Endothelial cell of umbilical vein (primary cell): ENCODE results near the gene PTGDS. TPM values are rescaled to one million over a fixed set of nuclear protein-coding genes. Genes with fewer than 3 reads are reported as not detected.

Experiments used
- BruUV-seq: library from RNA; stranded (reverse); fragments of 400-500 nt; replicated peaks from 2 replicates; lab custom pipeline; 2021; lab: Mats Ljungman, UMichigan
- CTCF ChIA-PET: fragments of 300-600, 350-600 bp; sonication (Branson Sonifier 250); formaldehyde crosslinking; loops from one replicate; lab custom pipeline; 2021; ENCODE audit warnings: antibody characterized with exemption, inconsistent platforms; lab: Charles Lee
- POLR2A ChIA-PET: fragments of 300-600, 350-600 bp; sonication (Branson Sonifier 250); formaldehyde crosslinking; loops from one replicate; lab custom pipeline; 2021; ENCODE audit warnings: antibody characterized with exemption, inconsistent platforms; lab: Charles Lee
- DNase-seq: peaks from one replicate; pipeline ENCODE4 v3.0.0-alpha.2; 2011; ENCODE audit warnings: low read depth, low spot score
- FAIRE-seq: peaks from 2 replicates; lab custom pipeline; 2011; peaks lifted over from hg19 to GRCh38; lab: Jason Lieb, UNC
- H2AFZ ChIP-seq: 2 replicates; pipeline ENCODE4 v1.6.0; 2012; ENCODE audit warnings: low read depth, low read length, control low read depth, inconsistent platforms
- H3K27ac ChIP-seq: 2 replicates; pipeline ENCODE4 v1.5.1; 2011; ENCODE audit warnings: low read depth, mild to moderate bottlenecking, control low read depth, low read length, moderate library complexity; ENCODE audit not compliant: insufficient read depth
- H3K27me3 ChIP-seq, 2 experiments: 2 replicates each; pipeline versions ENCODE4 v1.6.0 to v1.6.1; 2011; ENCODE audit warnings: low read length in 2 of 2, mixed read lengths in 1 of 2; ENCODE audit not compliant: control insufficient read depth in 2 of 2, insufficient read depth in 2 of 2
- H3K36me3 ChIP-seq, 2 experiments: 2 replicates in 1 of 2; 3 replicates in 1 of 2; pipeline ENCODE4 v1.5.1; 2011; ENCODE audit warnings: low read length in 2 of 2, mild to moderate bottlenecking in 1 of 2, moderate library complexity in 1 of 2; ENCODE audit not compliant: control insufficient read depth in 2 of 2, insufficient read depth in 2 of 2; ENCODE audit errors: extremely low read depth in 1 of 2
- H3K4me1 ChIP-seq: 3 replicates; pipeline ENCODE4 v1.5.1; 2011; ENCODE audit warnings: mild to moderate bottlenecking, low read length; ENCODE audit not compliant: control insufficient read depth, insufficient read depth; ENCODE audit errors: extremely low read depth
- H3K4me2 ChIP-seq: 2 replicates; pipeline ENCODE4 v1.6.1; 2011; ENCODE audit warnings: low read length, control low read depth, mixed read lengths; ENCODE audit not compliant: insufficient read depth
- H3K4me3 ChIP-seq, 3 experiments: fragments of 200-600 bp in 1 of 3; sonication (generic), shearing (Covaris generic) in 1 of 3; replicated peaks in 1 of 3; 2 replicates each; pipeline ENCODE4 v1.5.1; 2011 to 2016; ENCODE audit warnings: control low read depth in 3 of 3, low read length in 3 of 3, mild to moderate bottlenecking in 2 of 3, inconsistent platforms in 1 of 3, low read depth in 1 of 3, moderate library complexity in 1 of 3; ENCODE audit not compliant: insufficient read depth in 1 of 3
- H3K79me2 ChIP-seq: 2 replicates; pipeline ENCODE4 v1.6.0; 2012; ENCODE audit warnings: low read length, inconsistent platforms; ENCODE audit not compliant: control insufficient read depth, insufficient read depth
- H3K9ac ChIP-seq: replicated peaks from 2 replicates; pipeline ENCODE3; 2011; ENCODE audit warnings: low read length, control low read depth; ENCODE audit not compliant: insufficient read depth; ENCODE audit errors: extremely low read depth
- H3K9me1 ChIP-seq: replicated peaks from 3 replicates; pipeline ENCODE4 v1.6.0; 2011; ENCODE audit warnings: mild to moderate bottlenecking, low read length; ENCODE audit not compliant: control insufficient read depth, insufficient read depth; ENCODE audit errors: extremely low read depth
- H3K9me3 ChIP-seq: replicated peaks from 2 replicates; pipeline ENCODE4 v1.5.1; 2012; ENCODE audit warnings: low read length, inconsistent platforms; ENCODE audit not compliant: control insufficient read depth, insufficient read depth
- H4K20me1 ChIP-seq: replicated peaks from 2 replicates; pipeline ENCODE3; 2011; ENCODE audit warnings: mild to moderate bottlenecking, low read length; ENCODE audit not compliant: control insufficient read depth, insufficient read depth; ENCODE audit errors: extremely low read depth
- EZH2 ChIP-seq: IDR thresholded peaks from 2 replicates; pipeline ENCODE4 v1.6.1; 2012; ENCODE audit warnings: borderline replicate concordance, low read depth, mild to moderate bottlenecking, moderate library complexity, low read length, inconsistent platforms; ENCODE audit not compliant: severe bottlenecking
- FOS ChIP-seq: IDR thresholded peaks from 2 replicates; pipeline ENCODE4 v1.6.1; 2011; ENCODE audit warnings: mild to moderate bottlenecking, low read length, moderate library complexity, borderline replicate concordance; ENCODE audit not compliant: insufficient read depth
- GATA2 ChIP-seq: IDR thresholded peaks from 2 replicates; pipeline ENCODE4 v1.7.0; 2011; ENCODE audit warnings: low read depth, mild to moderate bottlenecking, moderate library complexity, mixed read lengths, low read length; ENCODE audit not compliant: insufficient read length, insufficient read depth
- JUN ChIP-seq: IDR thresholded peaks from 2 replicates; pipeline ENCODE4 v1.6.1; 2011; ENCODE audit warnings: borderline replicate concordance, low read depth; ENCODE audit not compliant: insufficient read length, insufficient read depth
- MYC ChIP-seq: IDR thresholded peaks from one replicate; pipeline ENCODE4 v1.6.1; 2011; ENCODE audit warnings: mild to moderate bottlenecking, low read depth, low read length
- POLR2A ChIP-seq: IDR thresholded peaks from 2 replicates; pipeline ENCODE4 v1.6.1; 2012; ENCODE audit warnings: low read depth, mild to moderate bottlenecking, control low read depth, low read length
- POLR2AphosphoS5 ChIP-seq: IDR thresholded peaks from 2 replicates; pipeline ENCODE4 v1.6.1; 2012; ENCODE audit warnings: low read depth, mild to moderate bottlenecking, control low read depth, low read length, moderate library complexity; ENCODE audit not compliant: insufficient read depth
- dilution Hi-C: fragments of 300-500 bp; cut with MboI; formaldehyde crosslinking; loops from one replicate; pipeline ENCODE4 v1.15.0; 2019; ENCODE audit warnings: low sequenced_read_pairs; ENCODE audit not compliant: extremely low pct_ligation_motif_present
- intact Hi-C: fragments of 100-400 bp; cut with micrococcal nuclease; formaldehyde crosslinking; loops from one replicate; pipeline ENCODE4 v1.10.0; 2022
- polyA plus RNA-seq, 4 experiments: library from polyadenylated mRNA; depleted of rRNA in 3 of 4; stranded (reverse) in 3 of 4; unstranded in 1 of 4; fragments of >200 nt; gene quantifications; 2 replicates each; pipeline versions ENCODE4 v1.2.1 to v1.2.3, GENCODE V29; 2011 to 2012; ENCODE audit warnings: missing spikeins in 1 of 4
- total RNA-seq: library from RNA; stranded (reverse); gene quantifications from 2 replicates; pipeline ENCODE4 v1.2.3, GENCODE V29; 2021
- TF ChIP-seq, protein P1 (sequence below): IDR thresholded peaks from 2 replicates; pipeline ENCODE4 v1.6.1; 2011; ENCODE audit not compliant: insufficient read depth, insufficient read length
- TF ChIP-seq, protein P2 (sequence below), 2 donors: IDR thresholded peaks; 1 replicate in 1 of 2; 2 replicates in 1 of 2; pipeline ENCODE4 v1.5.1; 2011; ENCODE audit warnings: low read length in 2 of 2, mild to moderate bottlenecking in 2 of 2, moderate library complexity in 2 of 2, control low read depth in 1 of 2, inconsistent platforms in 1 of 2, low read depth in 1 of 2; ENCODE audit not compliant: insufficient read depth in 1 of 2; ENCODE audit errors: extremely low read depth in 1 of 2

Gene PTGDS
- total and polyA plus RNA-seq, 2 donors (not counting 3 experiments of a cell fraction or from before 2014, with no cell fraction given) = not detected

DNA sequence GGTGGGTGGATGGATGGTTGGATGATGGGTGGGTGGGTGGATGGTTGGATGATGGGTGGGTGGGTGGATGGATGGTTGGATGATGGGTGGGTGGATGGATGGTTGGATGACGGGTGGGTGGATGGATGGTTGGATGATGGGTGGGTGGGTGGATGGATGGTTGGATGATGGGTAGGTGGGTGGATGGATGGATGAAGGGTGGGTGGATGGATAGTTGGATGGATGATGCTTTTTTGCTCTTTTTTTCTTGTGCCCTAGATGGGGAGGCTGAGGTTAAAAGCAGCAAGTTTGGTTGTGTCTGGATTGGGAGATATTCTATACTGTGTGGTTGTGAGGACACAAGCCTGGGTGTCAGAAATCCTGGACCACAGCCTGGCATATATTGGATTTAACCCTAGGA, 19.8 kb upstream of the PTGDS start:
- intact Hi-C loops (no loop called here), dilution Hi-C loops (no loop called here)
- H3K4me1 ChIP-seq = no peaks in the 10 kb centered on the region
- FAIRE-seq = no peak
- no peak for TF ChIP-seq MYC
- no peak for TF ChIP-seq FOS
- TF ChIP-seq GATA2 = no peak
- no peak for TF ChIP-seq POLR2A
- TF ChIP-seq POLR2AphosphoS5 = no peak
- no peak for TF ChIP-seq JUN
- no peak for TF ChIP-seq EZH2
- TF ChIP-seq, protein P1, sequence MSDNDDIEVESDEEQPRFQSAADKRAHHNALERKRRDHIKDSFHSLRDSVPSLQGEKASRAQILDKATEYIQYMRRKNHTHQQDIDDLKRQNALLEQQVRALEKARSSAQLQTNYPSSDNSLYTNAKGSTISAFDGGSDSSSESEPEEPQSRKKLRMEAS = no peak
- TF ChIP-seq, protein P2, sequence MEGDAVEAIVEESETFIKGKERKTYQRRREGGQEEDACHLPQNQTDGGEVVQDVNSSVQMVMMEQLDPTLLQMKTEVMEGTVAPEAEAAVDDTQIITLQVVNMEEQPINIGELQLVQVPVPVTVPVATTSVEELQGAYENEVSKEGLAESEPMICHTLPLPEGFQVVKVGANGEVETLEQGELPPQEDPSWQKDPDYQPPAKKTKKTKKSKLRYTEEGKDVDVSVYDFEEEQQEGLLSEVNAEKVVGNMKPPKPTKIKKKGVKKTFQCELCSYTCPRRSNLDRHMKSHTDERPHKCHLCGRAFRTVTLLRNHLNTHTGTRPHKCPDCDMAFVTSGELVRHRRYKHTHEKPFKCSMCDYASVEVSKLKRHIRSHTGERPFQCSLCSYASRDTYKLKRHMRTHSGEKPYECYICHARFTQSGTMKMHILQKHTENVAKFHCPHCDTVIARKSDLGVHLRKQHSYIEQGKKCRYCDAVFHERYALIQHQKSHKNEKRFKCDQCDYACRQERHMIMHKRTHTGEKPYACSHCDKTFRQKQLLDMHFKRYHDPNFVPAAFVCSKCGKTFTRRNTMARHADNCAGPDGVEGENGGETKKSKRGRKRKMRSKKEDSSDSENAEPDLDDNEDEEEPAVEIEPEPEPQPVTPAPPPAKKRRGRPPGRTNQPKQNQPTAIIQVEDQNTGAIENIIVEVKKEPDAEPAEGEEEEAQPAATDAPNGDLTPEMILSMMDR (IDR thresholded peaks at IDR 0.05; ENCODE audit: extremely low read depth in 1 of 2, insufficient read depth in 1 of 2, low read depth in 1 of 2, low read length in 2 of 2) = no peak
- H3K9me3 ChIP-seq = no peaks in the 10 kb centered on the region
- no peaks in the 10 kb centered on the region for H3K27me3 ChIP-seq
- no peak overlapping the region for H3K9ac ChIP-seq
- no peak overlapping the region for H3K4me3 ChIP-seq
- CTCF ChIA-PET = no interaction called here
- no peak for DNase-seq
- no peak overlapping the region for H3K27ac ChIP-seq
- no peak overlapping the region for H3K4me2 ChIP-seq
- no peaks in the 10 kb centered on the region for H4K20me1 ChIP-seq
- H3K79me2 ChIP-seq = no peaks in the 10 kb centered on the region
- no peaks in the 10 kb centered on the region for H3K36me3 ChIP-seq
- no peaks in the 10 kb centered on the region for H3K9me1 ChIP-seq
- no peak overlapping the region for H2AFZ ChIP-seq
- POLR2A ChIA-PET = no interaction called here
- no TSS peak for BruUV-seq
